HepG2 (cell line): ENCODE results near the gene TAS2R30. TPM values are rescaled to one million over a fixed set of nuclear protein-coding genes. Genes with fewer than 3 reads are reported as not detected.

Experiments
- ADNP ChIP-seq: sonication (generic); formaldehyde crosslinking; IDR thresholded peaks from 2 replicates; pipeline ENCODE4 v1.4.0; 2020; ENCODE audit warnings: missing genetic modification reagents
- DNMT1 ChIP-seq: sonication (generic); formaldehyde crosslinking; IDR thresholded peaks from 2 replicates; pipeline ENCODE4 v1.5.1; 2020; ENCODE audit warnings: mild to moderate bottlenecking, missing genetic modification reagents
- EEA1 ChIP-seq: sonication (generic); formaldehyde crosslinking; IDR thresholded peaks from 2 replicates; pipeline ENCODE4 v1.5.1; 2020; ENCODE audit warnings: mild to moderate bottlenecking, missing genetic modification reagents, borderline replicate concordance
- HNF1A ChIP-seq, 2 experiments: sonication (generic) in 1 of 2; formaldehyde crosslinking in 1 of 2; IDR thresholded peaks; 2 replicates each; pipeline versions ENCODE4 v1.4.0 to v1.6.1; 2016 to 2020; ENCODE audit warnings: borderline replicate concordance in 1 of 2, low read depth in 1 of 2, mild to moderate bottlenecking in 1 of 2, missing genetic modification reagents in 1 of 2
- JUN ChIP-seq: sonication (generic); formaldehyde crosslinking; IDR thresholded peaks from 2 replicates; pipeline ENCODE4 v1.4.0; 2020; ENCODE audit warnings: mild to moderate bottlenecking, missing genetic modification reagents
- MEIS2 ChIP-seq: sonication (generic); formaldehyde crosslinking; IDR thresholded peaks from 2 replicates; pipeline ENCODE4 v1.9.0; 2021; ENCODE audit warnings: mild to moderate bottlenecking, missing genetic modification reagents
- MIER3 ChIP-seq: IDR thresholded peaks from 2 replicates; pipeline ENCODE4 v1.6.1; 2016; ENCODE audit warnings: missing compliant biosample characterization, borderline replicate concordance
- ZMYM3 ChIP-seq: sonication (generic); formaldehyde crosslinking; IDR thresholded peaks from 2 replicates; pipeline ENCODE4 v1.5.1; 2020; ENCODE audit warnings: mild to moderate bottlenecking, missing genetic modification reagents
- ZNF124 ChIP-seq: sonication (generic); formaldehyde crosslinking; IDR thresholded peaks from 2 replicates; pipeline ENCODE4 v1.4.0; 2020; ENCODE audit warnings: missing genetic modification reagents
- ZNF354B ChIP-seq: sonication (generic); formaldehyde crosslinking; IDR thresholded peaks from 2 replicates; pipeline ENCODE4 v1.8.0; 2022; ENCODE audit warnings: mild to moderate bottlenecking, missing genetic modification reagents
- ZNF605 ChIP-seq: sonication (generic); formaldehyde crosslinking; IDR thresholded peaks from 2 replicates; pipeline ENCODE4 v1.8.0; 2022; ENCODE audit warnings: mild to moderate bottlenecking, missing genetic modification reagents
- ZNF615 ChIP-seq: sonication (generic); formaldehyde crosslinking; IDR thresholded peaks from 2 replicates; pipeline ENCODE4 v1.5.0; 2020; ENCODE audit warnings: mild to moderate bottlenecking, missing genetic modification reagents, borderline replicate concordance
- polyA plus RNA-seq, 8 experiments: library from polyadenylated mRNA; depleted of rRNA in 3 of 8; stranded (reverse) in 7 of 8; unstranded in 1 of 8; fragments of >200 nt; fragmentation: Illumina TruSeq in 4 of 8; extraction: Trizol in 4 of 8; gene quantifications; 2 replicates each; pipeline versions ENCODE4 v1.2.1 to v1.2.3, GENCODE V29; 2011 to 2016; ENCODE audit warnings: low read depth in 4 of 8, missing spikeins in 1 of 8, mixed read lengths in 1 of 8; ENCODE audit not compliant: insufficient read depth in 1 of 8
- total RNA-seq, 5 experiments: library from RNA; depleted of rRNA; stranded (reverse); fragments of >200 nt; fragmentation: Illumina TruSeq; extraction: Trizol; gene quantifications; 2 replicates each; pipeline ENCODE4 v1.2.3, GENCODE V29; 2016; ENCODE audit warnings: low read depth in 1 of 5
- TF ChIP-seq, protein P1 (sequence below): IDR thresholded peaks from 2 replicates; pipeline ENCODE4 v1.6.1; 2016; ENCODE audit warnings: control low read depth
- TF ChIP-seq, protein P2 (sequence below): sonication (generic); formaldehyde crosslinking; IDR thresholded peaks from 2 replicates; pipeline ENCODE4 v1.4.0; 2020; ENCODE audit warnings: mild to moderate bottlenecking, missing genetic modification reagents
- TF ChIP-seq, protein P3 (sequence below): sonication (generic); formaldehyde crosslinking; IDR thresholded peaks from 2 replicates; pipeline ENCODE4 v1.8.0; 2022; ENCODE audit warnings: mild to moderate bottlenecking, missing genetic modification reagents, borderline replicate concordance
- TF ChIP-seq, protein P4 (sequence below): sonication (generic); formaldehyde crosslinking; IDR thresholded peaks from 2 replicates; pipeline ENCODE4 v1.9.0; 2021; ENCODE audit warnings: missing genetic modification reagents, borderline replicate concordance

Gene TAS2R30
- total and polyA plus RNA-seq, 2 of the 13 experiments (the other 11 are each of a cell fraction or from before 2014, with no cell fraction given), result 0.42 to 5.2 TPM

DNA sequence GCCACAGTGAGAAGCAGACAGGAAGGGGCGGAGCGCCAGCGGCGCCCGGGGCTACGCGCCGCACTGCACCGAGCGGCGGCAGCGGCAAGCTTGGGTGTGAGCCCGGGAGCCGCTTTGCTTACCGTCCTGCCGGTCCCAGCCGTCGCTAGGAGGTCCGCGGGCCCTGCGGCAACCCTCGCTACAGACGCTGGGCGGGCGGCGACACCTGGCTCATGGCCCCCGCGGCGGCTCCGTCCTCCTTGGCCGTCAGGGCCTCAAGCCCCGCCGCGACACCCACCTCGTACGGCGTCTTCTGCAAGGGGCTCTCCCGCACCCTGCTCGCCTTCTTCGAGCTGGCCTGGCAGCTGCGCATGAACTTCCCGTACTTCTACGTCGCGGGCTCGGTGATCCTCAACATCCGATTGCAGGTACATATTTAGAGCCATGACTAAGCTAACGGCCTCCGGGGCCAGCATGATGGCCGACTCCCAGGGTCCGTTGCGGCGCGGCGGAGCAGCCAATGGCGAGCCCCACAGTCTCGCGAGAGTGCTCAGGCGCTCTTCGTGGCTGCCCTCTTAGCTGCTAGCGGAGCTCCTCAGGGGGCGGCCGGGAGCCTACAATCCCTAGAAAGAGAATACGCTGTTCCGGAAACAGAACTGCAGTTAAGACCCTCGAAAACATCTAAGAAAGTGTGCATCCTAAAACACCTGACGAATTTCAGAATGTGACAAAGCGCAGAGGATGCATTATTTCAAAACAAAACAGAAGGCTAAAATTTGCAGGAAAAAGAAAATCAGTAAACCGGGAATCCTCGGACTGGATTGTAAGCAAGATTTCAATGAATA is 36.9 kb upstream of the TAS2R30 start, which contains the start of gene SMIM10L1 (continued):
- TF ChIP-seq ZNF354B (CRISPR knock-in tag) (no peak), ZNF615 (CRISPR knock-in tag) (no peak), ADNP (CRISPR knock-in tag) (no peak), ZNF124 (CRISPR knock-in tag) (peak; percentile 38; the same call in 1 of the 2 replicates), ZNF605 (CRISPR knock-in tag) (no peak; the same call in 1 of the 2 replicates), JUN (CRISPR knock-in tag) (no peak), MEIS2 (no peak), DNMT1 (CRISPR knock-in tag) (0 out of 2 replicates have a peak, but pooled peaks have one; percentile 56), HNF1A (IDR thresholded peaks at IDR 0.05; ENCODE audit: low read depth) (no peak), HNF1A (CRISPR knock-in tag; IDR thresholded peaks at IDR 0.05; ENCODE audit: borderline replicate concordance) (peak; percentile 33; the same call in 1 of the 2 replicates), ZMYM3 (0 out of 2 replicates have a peak, but pooled peaks have one; percentile 39), MIER3 (CRISPR knock-in tag) (no peak), EEA1 (CRISPR knock-in tag) (peak; percentile 61; the same call in 1 of the 2 replicates)
- TF ChIP-seq, protein P1, sequence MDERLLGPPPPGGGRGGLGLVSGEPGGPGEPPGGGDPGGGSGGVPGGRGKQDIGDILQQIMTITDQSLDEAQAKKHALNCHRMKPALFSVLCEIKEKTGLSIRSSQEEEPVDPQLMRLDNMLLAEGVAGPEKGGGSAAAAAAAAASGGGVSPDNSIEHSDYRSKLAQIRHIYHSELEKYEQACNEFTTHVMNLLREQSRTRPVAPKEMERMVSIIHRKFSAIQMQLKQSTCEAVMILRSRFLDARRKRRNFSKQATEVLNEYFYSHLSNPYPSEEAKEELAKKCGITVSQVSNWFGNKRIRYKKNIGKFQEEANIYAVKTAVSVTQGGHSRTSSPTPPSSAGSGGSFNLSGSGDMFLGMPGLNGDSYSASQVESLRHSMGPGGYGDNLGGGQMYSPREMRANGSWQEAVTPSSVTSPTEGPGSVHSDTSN (CRISPR knock-in tag), result no peak
- TF ChIP-seq, protein P2, sequence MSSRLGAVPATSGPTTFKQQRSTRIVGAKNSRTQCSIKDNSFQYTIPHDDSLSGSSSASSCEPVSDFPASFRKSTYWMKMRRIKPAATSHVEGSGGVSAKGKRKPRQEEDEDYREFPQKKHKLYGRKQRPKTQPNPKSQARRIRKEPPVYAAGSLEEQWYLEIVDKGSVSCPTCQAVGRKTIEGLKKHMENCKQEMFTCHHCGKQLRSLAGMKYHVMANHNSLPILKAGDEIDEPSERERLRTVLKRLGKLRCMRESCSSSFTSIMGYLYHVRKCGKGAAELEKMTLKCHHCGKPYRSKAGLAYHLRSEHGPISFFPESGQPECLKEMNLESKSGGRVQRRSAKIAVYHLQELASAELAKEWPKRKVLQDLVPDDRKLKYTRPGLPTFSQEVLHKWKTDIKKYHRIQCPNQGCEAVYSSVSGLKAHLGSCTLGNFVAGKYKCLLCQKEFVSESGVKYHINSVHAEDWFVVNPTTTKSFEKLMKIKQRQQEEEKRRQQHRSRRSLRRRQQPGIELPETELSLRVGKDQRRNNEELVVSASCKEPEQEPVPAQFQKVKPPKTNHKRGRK (CRISPR knock-in tag), result no peak; the same call in 1 of the 2 replicates
- TF ChIP-seq, protein P3, sequence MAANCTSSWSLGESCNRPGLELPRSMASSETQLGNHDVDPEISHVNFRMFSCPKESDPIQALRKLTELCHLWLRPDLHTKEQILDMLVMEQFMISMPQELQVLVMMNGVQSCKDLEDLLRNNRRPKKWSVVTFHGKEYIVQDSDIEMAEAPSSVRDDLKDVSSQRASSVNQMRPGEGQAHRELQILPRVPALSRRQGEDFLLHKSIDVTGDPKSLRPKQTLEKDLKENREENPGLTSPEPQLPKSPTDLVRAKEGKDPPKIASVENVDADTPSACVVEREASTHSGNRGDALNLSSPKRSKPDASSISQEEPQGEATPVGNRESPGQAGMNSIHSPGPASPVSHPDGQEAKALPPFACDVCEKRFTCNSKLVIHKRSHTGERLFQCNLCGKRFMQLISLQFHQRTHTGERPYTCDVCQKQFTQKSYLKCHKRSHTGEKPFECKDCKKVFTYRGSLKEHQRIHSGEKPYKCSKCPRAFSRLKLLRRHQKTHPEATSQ (CRISPR knock-in tag), result peak; percentile 94; the same call in 1 of the 2 replicates
- TF ChIP-seq, protein P4, sequence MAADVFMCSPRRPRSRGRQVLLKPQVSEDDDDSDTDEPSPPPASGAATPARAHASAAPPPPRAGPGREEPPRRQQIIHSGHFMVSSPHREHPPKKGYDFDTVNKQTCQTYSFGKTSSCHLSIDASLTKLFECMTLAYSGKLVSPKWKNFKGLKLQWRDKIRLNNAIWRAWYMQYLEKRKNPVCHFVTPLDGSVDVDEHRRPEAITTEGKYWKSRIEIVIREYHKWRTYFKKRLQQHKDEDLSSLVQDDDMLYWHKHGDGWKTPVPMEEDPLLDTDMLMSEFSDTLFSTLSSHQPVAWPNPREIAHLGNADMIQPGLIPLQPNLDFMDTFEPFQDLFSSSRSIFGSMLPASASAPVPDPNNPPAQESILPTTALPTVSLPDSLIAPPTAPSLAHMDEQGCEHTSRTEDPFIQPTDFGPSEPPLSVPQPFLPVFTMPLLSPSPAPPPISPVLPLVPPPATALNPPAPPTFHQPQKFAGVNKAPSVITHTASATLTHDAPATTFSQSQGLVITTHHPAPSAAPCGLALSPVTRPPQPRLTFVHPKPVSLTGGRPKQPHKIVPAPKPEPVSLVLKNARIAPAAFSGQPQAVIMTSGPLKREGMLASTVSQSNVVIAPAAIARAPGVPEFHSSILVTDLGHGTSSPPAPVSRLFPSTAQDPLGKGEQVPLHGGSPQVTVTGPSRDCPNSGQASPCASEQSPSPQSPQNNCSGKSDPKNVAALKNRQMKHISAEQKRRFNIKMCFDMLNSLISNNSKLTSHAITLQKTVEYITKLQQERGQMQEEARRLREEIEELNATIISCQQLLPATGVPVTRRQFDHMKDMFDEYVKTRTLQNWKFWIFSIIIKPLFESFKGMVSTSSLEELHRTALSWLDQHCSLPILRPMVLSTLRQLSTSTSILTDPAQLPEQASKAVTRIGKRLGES (CRISPR knock-in tag), result no peak
